ENCODE results near the gene KLF17.

Gene KLF17

GRCh38 chr1:44157903-44158302, 39.3 kb downstream of the KLF17 start:
- no peak for DNase-seq

GRCh38 chr1:44158871-44159270, 40.2 kb downstream of the KLF17 start:
- no peak for DNase-seq

GRCh38 chr1:44161546-44161945, 42.9 kb downstream of the KLF17 start:
- no peak for DNase-seq

GRCh38 chr1:44168520-44169098, 50.0 kb downstream of the KLF17 start:
- DNase-seq = no peak

- no peak for DNase-seq
Observed at GRCh38 chr1:44170281-44170823, 51.7 kb downstream of the KLF17 start.

GRCh38 chr1:44174630-44175029, 56.0 kb downstream of the KLF17 start:
- DNase-seq = no peak

Data from cortex of kidney (tissue), 1 donor.